K562 (cell line): ENCODE measurements around the gene TMX3. TPM values are rescaled to one million over a fixed set of nuclear protein-coding genes. Genes with fewer than 3 reads are reported as not detected.

Experiments
- ATAC-seq: fragments of 200-7000 bp; cut with Tn5 transposase; 3 replicates; pipeline ENCODE4 v1.9.1; 2020; ENCODE audit warnings: moderate library complexity
- BruUV-seq: library from RNA; stranded (reverse); fragments of 400-500 nt; replicated peaks from 2 replicates; lab custom pipeline; 2021; lab: Mats Ljungman, UMichigan
- CTCF ChIA-PET: fragments of 300-600 bp; formaldehyde crosslinking; extraction: SDS; loops from one replicate; lab custom pipeline; 2021; ENCODE audit warnings: low intra/inter-chr PET ratio; lab: Yijun Ruan, JAX
- POLR2A ChIA-PET: fragments of 300-600, 350-650 bp; sonication (Branson Sonifier 250); formaldehyde crosslinking; extraction: SDS; loops from one replicate; lab custom pipeline; 2021; ENCODE audit warnings: antibody characterized with exemption, inconsistent platforms; lab: Yijun Ruan, JAX
- DNase-seq, 4 experiments: peaks; one replicate each; pipeline versions ENCODE4 v3.0.0 to v3.0.0-alpha.2; 2011 to 2018; ENCODE audit warnings: low spot score in 3 of 4, mixed read lengths in 3 of 4; ENCODE audit errors: extremely low read depth in 1 of 4
- FAIRE-seq: peaks from 2 replicates; lab custom pipeline; 2011; peaks lifted over from hg19 to GRCh38; lab: Jason Lieb, UNC
- H2AFZ ChIP-seq: 2 replicates; pipeline ENCODE4 v1.6.0; 2011; ENCODE audit warnings: low read depth, low read length, control low read depth, inconsistent platforms
- H3K27ac ChIP-seq: fragments of 200-600 bp; 3 replicates; pipeline ENCODE4 v1.8.0; 2011; ENCODE audit warnings: low read depth, mild to moderate bottlenecking, control low read depth, inconsistent platforms, low read length, moderate library complexity, mixed read lengths; ENCODE audit errors: extremely low read depth
- H3K27me3 ChIP-seq, 2 experiments: fragments of 300-600 bp in 1 of 2; 2 replicates in 1 of 2; 3 replicates in 1 of 2; pipeline versions ENCODE4 v1.6.0 to v1.8.0; 2011; ENCODE audit warnings: inconsistent platforms in 2 of 2, low read length in 2 of 2, mild to moderate bottlenecking in 1 of 2, mixed read lengths in 1 of 2, moderate library complexity in 1 of 2; ENCODE audit not compliant: control insufficient read depth in 2 of 2, insufficient read depth in 2 of 2
- H3K36me3 ChIP-seq: fragments of 300-600 bp; 3 replicates; pipeline ENCODE4 v1.8.0; 2011; ENCODE audit warnings: mild to moderate bottlenecking, low read length, inconsistent platforms; ENCODE audit not compliant: control insufficient read depth, insufficient read depth
- H3K4me1 ChIP-seq, 2 experiments: fragments of 200-600 bp in 1 of 2; replicated peaks in 1 of 2; 2 replicates in 1 of 2; 3 replicates in 1 of 2; pipeline versions ENCODE4 v1.5.1 to v1.8.0; 2011; ENCODE audit warnings: inconsistent platforms in 2 of 2, low read length in 2 of 2, mild to moderate bottlenecking in 1 of 2, mixed read lengths in 1 of 2, moderate library complexity in 1 of 2; ENCODE audit not compliant: control insufficient read depth in 2 of 2, insufficient read depth in 2 of 2
- H3K4me2 ChIP-seq: 2 replicates; pipeline ENCODE4 v1.6.1; 2011; ENCODE audit warnings: low read length, control low read depth, inconsistent platforms, mixed read lengths; ENCODE audit not compliant: insufficient read depth
- H3K4me3 ChIP-seq: fragments of 200-600 bp; sonication (generic), shearing (Covaris generic); 2 replicates; pipeline ENCODE4 v1.5.1; 2016; ENCODE audit warnings: control low read depth, inconsistent platforms
- H3K79me2 ChIP-seq: fragments of 200-600 bp; 3 replicates; pipeline ENCODE4 v1.8.0; 2011; ENCODE audit warnings: low read length, inconsistent platforms; ENCODE audit not compliant: control insufficient read depth, insufficient read depth
- H3K9ac ChIP-seq, 2 experiments: 2 replicates each; pipeline versions ENCODE4 v1.6.0 to v1.6.1; 2011; ENCODE audit warnings: low read depth in 2 of 2, low read length in 2 of 2, control low read depth in 1 of 2, inconsistent platforms in 1 of 2, mild to moderate bottlenecking in 1 of 2, mixed read lengths in 1 of 2; ENCODE audit not compliant: insufficient read depth in 1 of 2
- H3K9me1 ChIP-seq: one replicate; pipeline ENCODE4 v1.6.0; 2011; ENCODE audit warnings: inconsistent platforms, mild to moderate bottlenecking, low read length, moderate library complexity; ENCODE audit not compliant: control insufficient read depth, insufficient read depth
- H3K9me3 ChIP-seq: replicated peaks from 2 replicates; pipeline ENCODE4 v1.5.1; 2011; ENCODE audit warnings: low read depth, low read length, inconsistent platforms; ENCODE audit not compliant: control insufficient read depth, insufficient read depth
- H4K20me1 ChIP-seq: replicated peaks from 2 replicates; pipeline ENCODE4 v1.6.1; 2011; ENCODE audit warnings: low read length, inconsistent platforms, mixed read lengths; ENCODE audit not compliant: control insufficient read depth, insufficient read depth
- COPS2 ChIP-seq: fragments of 450-650 bp; conservative IDR thresholded peaks from 2 replicates; pipeline ENCODE4 v1.6.1; 2016; ENCODE audit warnings: mild to moderate bottlenecking, moderate library complexity
- ESRRB ChIP-seq: fragments of 250-450 bp; sonication (Bioruptor Pico); IDR thresholded peaks from 2 replicates; pipeline ENCODE4 v1.5.0; 2020; ENCODE audit warnings: mild to moderate bottlenecking, moderate library complexity, borderline replicate concordance
- FOXJ2 ChIP-seq: fragments of 200-800 bp; sonication (Bioruptor generic); IDR thresholded peaks from 2 replicates; pipeline ENCODE4 v1.6.1; 2016; ENCODE audit warnings: missing genetic modification characterization, missing compliant biosample characterization
- MCM3 ChIP-seq: fragments of 450-650 bp; IDR thresholded peaks from 2 replicates; pipeline ENCODE4 v1.6.1; 2016
- PRMT5 ChIP-seq: sonication (generic); formaldehyde crosslinking; IDR thresholded peaks from 2 replicates; pipeline ENCODE4 v1.5.0; 2020; ENCODE audit warnings: missing genetic modification reagents
- RBM17 ChIP-seq: fragments of 200-400 bp; formaldehyde crosslinking; IDR thresholded peaks from 2 replicates; pipeline ENCODE4 v1.6.1; 2017; ENCODE audit warnings: low read depth, mild to moderate bottlenecking, low read length, borderline replicate concordance
- RFX7 ChIP-seq: fragments of 250-450 bp; sonication (Bioruptor Pico); IDR thresholded peaks from 2 replicates; pipeline ENCODE4 v1.5.1; 2021; ENCODE audit warnings: mild to moderate bottlenecking
- SMARCC2 ChIP-seq: fragments of 450-650 bp; IDR thresholded peaks from 2 replicates; pipeline ENCODE4 v1.6.1; 2017; ENCODE audit warnings: antibody characterized with exemption, moderate library complexity, mild to moderate bottlenecking, low read depth
- SMARCE1 ChIP-seq: fragments of 450-650 bp; IDR thresholded peaks from 2 replicates; pipeline ENCODE4 v1.7.1; 2016; ENCODE audit warnings: mild to moderate bottlenecking
- SRSF3 ChIP-seq: fragments of 200-400 bp; formaldehyde crosslinking; IDR thresholded peaks from 2 replicates; pipeline ENCODE4 v1.6.1; 2016; ENCODE audit warnings: mild to moderate bottlenecking, low read length, moderate library complexity; ENCODE audit not compliant: insufficient read depth
- WHSC1 ChIP-seq: IDR thresholded peaks from one replicate; pipeline ENCODE4 v1.6.1; 2012; ENCODE audit warnings: low read length, control low read depth, inconsistent platforms
- ZNF140 ChIP-seq: fragments of 250-450 bp; sonication (Bioruptor Pico); IDR thresholded peaks from 2 replicates; pipeline ENCODE4 v1.8.0; 2021; ENCODE audit warnings: moderate library complexity, mild to moderate bottlenecking, inconsistent platforms
- ZNF696 ChIP-seq: fragments of 250-450 bp; sonication (Bioruptor Pico); conservative IDR thresholded peaks from 2 replicates; pipeline ENCODE4 v1.4.0; 2020; ENCODE audit warnings: mild to moderate bottlenecking, moderate library complexity
- WGBS: fragments of 100-300 bp; shearing (Covaris generic); methylation state at CpG from one replicate; pipeline ENCODE4 v1.1.6; 2016; ENCODE audit warnings: low coverage, mixed read lengths; ENCODE audit not compliant: insufficient coverage; ENCODE audit errors: missing lambda C conversion rate; 5-methylcytosine and 5-hydroxymethylcytosine counted together
- in situ Hi-C: fragments of 300-500 bp; cut with MboI; formaldehyde crosslinking; loops from 4 replicates; pipeline ENCODE4 v1.15.0; 2018; ENCODE audit warnings: inconsistent platforms, mixed read lengths
- intact Hi-C: fragments of 100-400 bp; cut with micrococcal nuclease; formaldehyde crosslinking; loops from 2 replicates; pipeline ENCODE4 v1.14.2; 2022
- polyA plus RNA-seq, 8 experiments: library from polyadenylated mRNA; depleted of rRNA in 4 of 8; stranded (reverse) in 5 of 8; unstranded in 3 of 8; fragments of >200 nt; fragmentation: Nextera tagmentation in 2 of 8; fragmentation: Illumina TruSeq in 1 of 8; extraction: Ambion mirVana in 2 of 8; extraction: Trizol in 1 of 8; gene quantifications; 2 replicates each; pipeline versions ENCODE4 v1.2.1 to v1.2.3, GENCODE V29; 2011 to 2014; ENCODE audit warnings: inconsistent platforms in 1 of 8, missing spikeins in 1 of 8
- total RNA-seq, 7 experiments: library from RNA; depleted of rRNA in 6 of 7; stranded (reverse); fragments of >200 nt in 6 of 7; fragmentation: Illumina TruSeq in 2 of 7; extraction: Trizol in 2 of 7; gene quantifications; 2 replicates each; pipeline versions ENCODE4 v1.2.1 to v1.2.3, GENCODE V29; 2011 to 2021; ENCODE audit warnings: low replicate concordance in 1 of 7
- TF ChIP-seq, protein P1 (sequence below): fragments of 450-650 bp; IDR thresholded peaks from 2 replicates; pipeline ENCODE4 v1.6.1; 2017; ENCODE audit warnings: antibody characterized with exemption, mild to moderate bottlenecking

The TMX3 gene
- total and polyA plus RNA-seq, 9 of the 15 experiments (the other 6 are each of a cell fraction or from before 2014, with no cell fraction given) = 13.2 to 40.5 (median 20.7) TPM

DNA sequence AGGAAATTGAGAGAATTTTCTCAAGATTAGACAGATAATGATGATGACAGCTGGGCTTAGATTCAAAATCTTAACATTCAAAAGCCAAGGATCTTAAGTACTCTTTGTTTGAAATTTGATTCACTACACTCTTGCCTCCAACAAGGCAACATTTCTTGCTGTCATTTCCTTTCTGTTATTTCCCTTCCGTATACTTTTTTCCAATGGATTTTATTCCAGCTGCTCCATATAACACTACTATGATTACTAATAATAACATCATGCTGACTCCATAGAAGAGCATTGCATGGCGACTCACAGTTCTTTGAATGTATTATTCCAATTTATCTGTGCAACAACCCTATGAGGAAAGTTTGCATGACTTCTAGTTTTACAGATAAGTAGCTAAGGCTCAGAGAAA is 49.1 kb upstream of the TMX3 start:
- CTCF ChIA-PET = no interaction called here
- no peak for DNase-seq

More for the DNA sequence above, 49.1 kb upstream of the TMX3 start:
- no peaks in the 10 kb centered on the region for H4K20me1 ChIP-seq
- TF ChIP-seq SMARCE1 = no peak
- TF ChIP-seq, protein P1, sequence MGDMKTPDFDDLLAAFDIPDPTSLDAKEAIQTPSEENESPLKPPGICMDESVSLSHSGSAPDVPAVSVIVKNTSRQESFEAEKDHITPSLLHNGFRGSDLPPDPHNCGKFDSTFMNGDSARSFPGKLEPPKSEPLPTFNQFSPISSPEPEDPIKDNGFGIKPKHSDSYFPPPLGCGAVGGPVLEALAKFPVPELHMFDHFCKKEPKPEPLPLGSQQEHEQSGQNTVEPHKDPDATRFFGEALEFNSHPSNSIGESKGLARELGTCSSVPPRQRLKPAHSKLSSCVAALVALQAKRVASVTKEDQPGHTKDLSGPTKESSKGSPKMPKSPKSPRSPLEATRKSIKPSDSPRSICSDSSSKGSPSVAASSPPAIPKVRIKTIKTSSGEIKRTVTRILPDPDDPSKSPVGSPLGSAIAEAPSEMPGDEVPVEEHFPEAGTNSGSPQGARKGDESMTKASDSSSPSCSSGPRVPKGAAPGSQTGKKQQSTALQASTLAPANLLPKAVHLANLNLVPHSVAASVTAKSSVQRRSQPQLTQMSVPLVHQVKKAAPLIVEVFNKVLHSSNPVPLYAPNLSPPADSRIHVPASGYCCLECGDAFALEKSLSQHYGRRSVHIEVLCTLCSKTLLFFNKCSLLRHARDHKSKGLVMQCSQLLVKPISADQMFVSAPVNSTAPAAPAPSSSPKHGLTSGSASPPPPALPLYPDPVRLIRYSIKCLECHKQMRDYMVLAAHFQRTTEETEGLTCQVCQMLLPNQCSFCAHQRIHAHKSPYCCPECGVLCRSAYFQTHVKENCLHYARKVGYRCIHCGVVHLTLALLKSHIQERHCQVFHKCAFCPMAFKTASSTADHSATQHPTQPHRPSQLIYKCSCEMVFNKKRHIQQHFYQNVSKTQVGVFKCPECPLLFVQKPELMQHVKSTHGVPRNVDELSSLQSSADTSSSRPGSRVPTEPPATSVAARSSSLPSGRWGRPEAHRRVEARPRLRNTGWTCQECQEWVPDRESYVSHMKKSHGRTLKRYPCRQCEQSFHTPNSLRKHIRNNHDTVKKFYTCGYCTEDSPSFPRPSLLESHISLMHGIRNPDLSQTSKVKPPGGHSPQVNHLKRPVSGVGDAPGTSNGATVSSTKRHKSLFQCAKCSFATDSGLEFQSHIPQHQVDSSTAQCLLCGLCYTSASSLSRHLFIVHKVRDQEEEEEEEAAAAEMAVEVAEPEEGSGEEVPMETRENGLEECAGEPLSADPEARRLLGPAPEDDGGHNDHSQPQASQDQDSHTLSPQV = no peak
- TF ChIP-seq COPS2 = no peak
- TF ChIP-seq ZNF696 (CRISPR knock-in tag) = no peak
- no peak for TF ChIP-seq RFX7 (CRISPR knock-in tag)
- TF ChIP-seq FOXJ2 (tag) = no peak
- no peak for TF ChIP-seq MCM3
- no peak for TF ChIP-seq WHSC1
- no peak for TF ChIP-seq ESRRB
- no peak for TF ChIP-seq SMARCC2
- no peak for TF ChIP-seq SRSF3
- TF ChIP-seq RBM17 = no peak
- TF ChIP-seq PRMT5 (CRISPR knock-in tag) = no peak
- no peak for TF ChIP-seq ZNF140 (CRISPR knock-in tag)
- BruUV-seq = no TSS peak
- H3K9ac ChIP-seq = no peak overlapping the region
- no peak overlapping the region for H3K27ac ChIP-seq
- 4% methylated on average over 2 of the region's 2 CpGs for WGBS
- ATAC-seq = no peak
- H3K27me3 ChIP-seq = no peaks in the 10 kb centered on the region
- no peaks in the 10 kb centered on the region for H3K9me1 ChIP-seq
- FAIRE-seq = no peak
- H3K79me2 ChIP-seq = no peaks in the 10 kb centered on the region
- intact Hi-C loops (no loop called here), in situ Hi-C loops (no loop called here)
- H3K4me1 ChIP-seq = no peaks in the 10 kb centered on the region
- H2AFZ ChIP-seq = no peak overlapping the region
- H3K4me3 ChIP-seq = no peak overlapping the region
- 0 out of 2 replicates have a peak, but pooled peaks cover 1% of the 10 kb centered on the region for H3K9me3 ChIP-seq
- H3K36me3 ChIP-seq = no peaks in the 10 kb centered on the region
- POLR2A ChIA-PET = no interaction called here
- H3K4me2 ChIP-seq = no peak overlapping the region
